Left ventricle myocardium inferior (tissue), 1 donor: ENCODE data around the gene MCOLN1. TPM values are rescaled to one million over a fixed set of nuclear protein-coding genes. Genes with fewer than 3 reads are reported as not detected.

Experiments used
- DNase-seq: peaks from one replicate; pipeline ENCODE4 v3.0.0-alpha.2; 2020
- H3K27ac ChIP-seq: fragments of 200-600 bp; replicated peaks from 2 replicates; pipeline ENCODE4 v1.8.0; 2021
- H3K27me3 ChIP-seq: fragments of 200-600 bp; 2 replicates; pipeline ENCODE4 v1.8.0; 2021; ENCODE audit warnings: low read depth
- H3K36me3 ChIP-seq: fragments of 200-600 bp; 2 replicates; pipeline ENCODE4 v1.8.0; 2021
- H3K4me1 ChIP-seq: fragments of 200-600 bp; 2 replicates; pipeline ENCODE4 v1.8.0; 2021
- H3K4me3 ChIP-seq: fragments of 200-600 bp; 2 replicates; pipeline ENCODE4 v1.8.0; 2021; ENCODE audit warnings: mild to moderate bottlenecking, moderate library complexity
- H3K9me3 ChIP-seq: fragments of 200-600 bp; replicated peaks from 2 replicates; pipeline ENCODE4 v1.8.0; 2021
- CTCF ChIP-seq: fragments of 200-600 bp; IDR thresholded peaks from 2 replicates; pipeline ENCODE4 v1.8.0; 2021; ENCODE audit warnings: antibody characterized with exemption, mild to moderate bottlenecking, borderline replicate concordance
- intact Hi-C: fragments of 100-400 bp; cut with micrococcal nuclease; formaldehyde crosslinking; loops from one replicate; pipeline ENCODE4 v1.11.0; 2022
- total RNA-seq: library from RNA; stranded (reverse); fragmentation: NEBNext Ultra II Directional; extraction: Animal tissue kit (Norgen Biotek cat#: 25700); gene quantifications from one replicate; pipeline ENCODE4 v1.2.1, GENCODE V29; 2021
- donor health status: DM: no; HTN: yes; CAD: no; lungs with severe emphysema.

Gene MCOLN1
- total RNA-seq, 1 donor from 2014 or later, result 16.8 TPM

GRCh38 chr19:7483720-7484201, 38.7 kb upstream of the MCOLN1 start:
- intact Hi-C loops, result no loop called here
- H3K9me3 ChIP-seq, result no peaks in the 10 kb centered on the region

GRCh38 chr19:7486923-7487322, 35.5 kb upstream of the MCOLN1 start:
- Histone ChIP-seq H3K27ac (no peak overlapping the region), H3K27me3 (no peaks in the 10 kb centered on the region), H3K36me3 (peaks cover 2% of the 10 kb centered on the region), H3K9me3 (no peaks in the 10 kb centered on the region), H3K4me1 (peaks cover 29% of the 10 kb centered on the region), H3K4me3 (no peak overlapping the region)
- no peak for DNase-seq
- intact Hi-C loops, result no loop called here
- no peak for TF ChIP-seq CTCF

More at GRCh38 chr19:7483720-7484201, 38.7 kb upstream of the MCOLN1 start:
- Histone ChIP-seq H3K36me3 (peaks cover 9% of the 10 kb centered on the region), H3K4me1 (peaks cover 25% of the 10 kb centered on the region), H3K27me3 (no peaks in the 10 kb centered on the region), H3K4me3 (no peak overlapping the region), H3K27ac (no peak overlapping the region)
- no peak for DNase-seq
- TF ChIP-seq CTCF, result no peak

DNA sequence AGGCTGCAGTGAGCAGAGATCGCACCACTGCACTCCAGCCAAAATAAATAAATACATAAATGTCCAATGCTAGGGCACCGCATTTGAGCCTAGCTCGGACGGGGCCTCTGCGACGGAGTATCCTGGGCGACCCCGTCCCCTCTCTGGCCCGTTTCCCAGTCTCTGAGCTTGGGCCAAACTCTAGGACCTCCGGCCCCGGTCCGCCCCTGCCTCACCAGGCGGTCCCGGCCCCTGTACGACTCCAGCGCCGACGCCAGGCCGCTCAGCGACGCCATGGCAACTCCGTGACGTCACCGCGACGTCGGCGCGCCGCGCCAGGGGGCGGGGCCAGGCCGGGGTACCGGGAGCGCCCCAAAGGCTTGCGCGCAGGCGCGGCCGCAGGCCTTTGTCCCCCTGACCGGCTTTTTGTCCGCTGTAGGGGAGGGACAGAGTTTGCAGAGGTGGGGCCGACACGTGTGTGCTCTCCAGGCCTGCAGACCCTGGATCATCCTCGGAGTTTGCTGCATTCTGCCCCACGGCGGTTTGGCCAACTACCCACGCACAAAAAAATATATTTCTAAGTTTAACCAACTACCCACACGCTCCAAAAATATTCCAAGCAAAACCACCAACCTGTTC, 33.6 kb upstream of the MCOLN1 start, which contains the start of gene PEX11G:
TSS of gene PEX11G (minus strand) at position 300 of the 618 bp plus-strand sequence. CDS start at position 275, 25 bp downstream.
- peak; percentile 93 for DNase-seq
- TF ChIP-seq CTCF, result no peak
- intact Hi-C loops, result no loop called here
- H3K9me3 ChIP-seq, result no peaks in the 10 kb centered on the region
- H3K27me3 ChIP-seq, result no peaks in the 10 kb centered on the region
- peak within 1 kb of the TSS; percentile 71 for H3K4me3 ChIP-seq
- H3K27ac ChIP-seq, result peak within 1 kb of the TSS; percentile 76
- no peaks in the 10 kb centered on the region for H3K36me3 ChIP-seq
- H3K4me1 ChIP-seq, result peaks cover 13% of the 10 kb centered on the region

DNA sequence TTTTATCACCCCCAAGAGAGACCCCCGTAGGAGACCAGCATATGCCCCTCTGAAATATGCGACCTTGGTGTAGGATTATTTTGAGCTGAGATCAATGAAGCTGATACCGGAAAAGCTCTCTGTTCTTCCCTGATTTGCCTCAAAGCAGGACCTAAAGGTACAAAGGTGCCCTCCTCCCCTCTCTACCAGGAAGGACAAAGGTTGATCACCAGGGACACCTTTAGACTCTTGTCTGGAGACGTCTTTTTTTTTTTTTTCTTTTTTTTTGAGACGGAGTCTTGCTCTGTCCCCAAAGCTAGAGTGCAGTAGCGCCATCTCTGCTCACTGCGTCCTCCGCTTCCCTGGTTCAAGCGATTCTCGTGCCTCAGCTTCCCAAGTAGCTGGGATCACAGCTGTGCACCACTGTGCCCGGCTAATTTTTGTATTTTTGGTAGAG, 32.8 kb upstream of the MCOLN1 start:
- Histone ChIP-seq H3K4me3 (peak overlapping the region; percentile 71), H3K27me3 (no peaks in the 10 kb centered on the region), H3K27ac (peak overlapping the region; percentile 76), H3K4me1 (peaks cover 21% of the 10 kb centered on the region), H3K9me3 (no peaks in the 10 kb centered on the region), H3K36me3 (no peaks in the 10 kb centered on the region)
- TF ChIP-seq CTCF, result no peak
- intact Hi-C loops, result no loop called here
- DNase-seq, result no peak

- H3K4me3 ChIP-seq, result no peak overlapping the region
- TF ChIP-seq CTCF, result no peak
- no peaks in the 10 kb centered on the region for H3K36me3 ChIP-seq
- no peaks in the 10 kb centered on the region for H3K27me3 ChIP-seq
- peaks cover 26% of the 10 kb centered on the region for H3K4me1 ChIP-seq
- intact Hi-C loops, result no loop called here
- H3K9me3 ChIP-seq, result no peaks in the 10 kb centered on the region
- no peak overlapping the region for H3K27ac ChIP-seq
- DNase-seq, result no peak
These were observed 30.3 kb upstream of the MCOLN1 start for GRCh38 chr19:7492142-7492541.
